HuH-7.5 (cell line): ENCODE measurements around the gene RANBP3.
"Not testable (repeated sequence)": the region's sequence is repeated elsewhere in the genome, so short reads cannot be mapped to it uniquely, and the experiment has no call there.

Source experiments
- DNase-seq: peaks from one replicate; pipeline ENCODE4 v3.0.0; 2011; ENCODE audit warnings: low spot score

The RANBP3 gene

GRCh38 chr19:6006070-6006446 lies 28.1 kb upstream of the RANBP3 start:
- not testable (repeated sequence) for DNase-seq

- DNase-seq = no peak
Measured at GRCh38 chr19:6005321-6006069, 27.6 kb upstream of the RANBP3 start.

DNA sequence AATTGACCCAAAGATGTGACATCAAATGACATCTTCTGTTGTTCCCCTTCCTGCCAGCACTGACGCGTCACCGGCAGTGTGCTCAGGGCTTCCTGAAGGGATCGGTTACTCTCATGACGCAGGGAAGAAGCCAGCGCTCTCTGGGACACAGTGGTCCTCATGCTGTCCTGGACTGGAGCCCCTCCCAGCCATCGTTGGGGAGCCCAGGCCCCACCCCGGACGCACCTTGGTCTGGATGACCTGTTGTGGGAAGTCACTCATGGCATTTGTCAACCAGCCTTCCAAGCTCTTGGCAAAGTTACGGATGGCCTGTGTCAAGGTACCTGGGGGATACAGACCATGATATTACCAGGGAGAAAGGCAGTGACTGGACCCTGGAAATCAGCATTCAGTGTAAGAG lies 26.0 kb upstream of the RANBP3 start:
- no peak for DNase-seq

GRCh38 chr19:6002591-6002990 lies 24.7 kb upstream of the RANBP3 start:
- DNase-seq = no peak

GRCh38 chr19:6000228-6000847 lies 22.4 kb upstream of the RANBP3 start:
- DNase-seq = no peak

GRCh38 chr19:5999693-6000092 lies 21.8 kb upstream of the RANBP3 start:
- no peak for DNase-seq

- no peak for DNase-seq
Measured at GRCh38 chr19:5997371-5997770, 19.4 kb upstream of the RANBP3 start.

- DNase-seq = no peak
Measured at GRCh38 chr19:5996623-5997320, 18.8 kb upstream of the RANBP3 start.

GRCh38 chr19:5996102-5996501 lies 18.2 kb upstream of the RANBP3 start:
- no peak for DNase-seq

DNA sequence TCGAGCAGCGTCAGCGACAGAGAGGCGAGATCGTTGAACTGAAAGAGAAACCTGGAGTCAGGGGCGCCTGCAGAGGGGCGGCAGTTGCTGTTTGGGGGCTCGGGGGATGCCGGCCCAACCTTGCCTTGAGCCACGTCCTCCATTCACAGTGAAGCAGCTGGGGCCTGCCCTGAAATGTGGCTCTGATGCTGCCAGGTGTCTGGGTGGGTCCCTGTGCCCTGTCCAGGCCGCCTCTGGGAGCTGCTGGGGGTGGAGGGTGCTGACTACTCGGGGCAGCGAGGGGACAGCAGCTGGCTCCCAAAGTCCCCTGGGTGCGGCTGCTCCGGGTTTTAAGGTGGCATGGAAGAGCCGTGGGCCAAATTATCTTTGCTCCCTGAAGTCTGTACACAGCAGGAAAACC lies 17.7 kb upstream of the RANBP3 start:
- no peak for DNase-seq

DNA sequence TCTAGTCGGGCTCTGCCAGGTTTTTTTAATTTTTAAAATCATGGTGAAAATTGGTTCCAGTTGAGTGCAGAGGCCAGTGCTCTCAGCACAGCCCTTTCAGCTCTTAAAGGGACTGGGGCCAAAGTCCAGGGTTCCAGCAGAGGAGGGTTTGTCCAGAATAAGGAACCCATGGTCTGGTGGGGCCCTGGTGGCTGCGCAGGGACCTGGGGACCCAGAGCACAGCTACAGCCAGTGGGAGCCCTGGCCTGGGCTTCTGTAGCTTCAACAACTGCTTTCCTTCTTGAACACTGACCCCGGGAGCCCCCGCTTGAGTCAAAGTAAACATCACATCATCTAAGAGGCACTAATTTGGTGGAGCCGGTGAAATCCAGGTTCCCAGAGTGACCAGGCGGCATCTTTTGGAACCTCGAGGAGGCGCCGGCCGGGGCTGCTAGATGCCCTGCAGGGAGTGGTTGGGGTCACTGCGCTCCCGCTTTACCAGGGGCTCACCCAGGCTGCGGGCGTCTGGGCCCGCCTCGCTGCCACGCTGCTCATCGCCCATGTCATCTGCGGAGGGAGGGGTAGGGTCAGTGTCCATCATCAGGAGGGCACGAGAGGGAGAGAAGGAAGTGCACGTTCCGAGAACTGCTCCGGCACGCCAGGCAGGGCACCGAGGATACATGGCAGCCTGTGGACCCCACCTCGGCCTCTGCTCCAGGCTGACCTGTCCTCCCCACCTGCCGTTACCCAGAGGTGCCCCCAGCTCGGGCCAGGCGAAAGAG lies 16.6 kb upstream of the RANBP3 start:
- no peak for DNase-seq

- no peak for DNase-seq
Measured at GRCh38 chr19:5993648-5994358, 15.9 kb upstream of the RANBP3 start.

DNA sequence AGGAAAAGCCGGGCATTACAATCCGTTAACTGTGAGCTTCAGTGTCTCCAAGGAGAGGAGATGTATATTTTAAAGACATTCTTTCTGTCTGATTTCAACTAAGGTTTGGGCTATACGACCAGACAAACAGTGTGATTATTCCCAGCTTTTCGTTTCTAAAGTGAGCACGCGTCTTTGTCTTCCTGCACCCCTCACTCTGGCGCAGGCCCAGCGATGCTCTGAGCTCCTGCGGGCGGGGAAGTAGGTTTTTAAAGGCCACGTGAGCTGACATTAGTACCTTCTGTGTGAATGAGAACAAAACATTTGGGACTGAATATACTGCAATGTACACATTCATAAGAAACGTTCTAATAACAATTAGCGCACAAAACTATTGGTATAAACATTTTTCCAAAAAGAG lies 15.3 kb upstream of the RANBP3 start:
- DNase-seq = no peak

DNA sequence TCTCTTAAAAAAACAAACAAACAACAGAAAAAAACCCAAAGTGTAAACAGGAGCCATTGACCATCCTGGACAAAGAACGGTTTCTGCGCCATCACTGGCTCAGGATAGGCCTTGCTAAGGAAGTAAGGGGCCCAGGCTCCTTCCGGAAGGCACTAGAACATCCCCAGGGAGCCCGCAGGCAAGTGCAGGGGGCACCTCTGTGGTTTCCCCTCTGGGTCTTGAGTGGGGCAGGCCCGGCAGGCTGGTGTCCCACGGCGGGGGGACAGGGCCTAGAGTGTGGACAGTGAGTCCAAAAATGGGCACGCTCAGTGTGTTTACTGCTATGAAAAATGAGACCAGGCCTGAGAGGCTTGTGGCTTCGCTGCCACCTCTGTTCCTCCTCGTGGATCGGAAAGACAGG lies 14.8 kb upstream of the RANBP3 start:
- DNase-seq = no peak

GRCh38 chr19:5991244-5991838 lies 13.4 kb upstream of the RANBP3 start:
- DNase-seq = no peak

GRCh38 chr19:5990289-5990797 lies 12.4 kb upstream of the RANBP3 start:
- DNase-seq = no peak

- no peak for DNase-seq
Measured at GRCh38 chr19:5989388-5990074, 11.6 kb upstream of the RANBP3 start.

DNA sequence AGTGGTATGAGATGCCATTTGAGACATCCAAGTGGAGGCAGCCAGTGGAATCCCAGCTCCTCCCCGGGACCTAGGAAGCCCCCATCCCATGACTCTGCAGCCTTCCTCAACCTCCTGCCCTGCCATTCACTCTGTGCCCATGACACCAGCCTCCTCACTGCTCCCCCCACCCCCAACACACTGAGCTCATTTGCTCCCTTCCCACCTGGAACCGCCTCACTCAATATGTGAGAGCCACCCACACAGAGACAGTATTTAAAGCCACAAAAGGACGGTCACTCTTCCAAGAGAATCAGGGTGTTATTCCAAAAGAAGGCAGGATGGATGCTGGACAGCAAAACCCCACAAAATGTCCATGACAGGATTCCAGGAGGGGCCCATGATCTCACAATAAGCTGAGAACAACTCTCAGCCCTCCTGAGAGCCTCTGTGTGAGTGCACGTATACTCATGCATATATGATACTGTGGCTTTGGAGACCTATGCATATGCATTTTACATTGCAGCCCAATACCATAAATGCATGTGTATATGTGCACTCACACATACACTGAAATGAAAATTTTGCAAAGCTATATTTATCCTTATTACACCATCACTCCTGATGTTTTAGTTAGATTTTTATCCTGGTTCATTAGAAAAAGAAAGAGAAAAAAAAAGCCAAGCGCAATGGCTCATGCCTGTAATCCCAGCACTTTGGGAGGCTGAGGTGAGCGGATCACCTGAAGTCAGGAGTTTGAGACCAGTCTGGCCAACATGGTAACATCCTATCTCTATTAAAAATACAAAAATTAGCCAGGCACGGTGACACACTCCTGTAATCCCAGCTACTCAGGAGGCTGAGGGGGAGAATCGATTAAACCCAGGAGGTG lies 10.8 kb upstream of the RANBP3 start:
- DNase-seq = no peak

DNA sequence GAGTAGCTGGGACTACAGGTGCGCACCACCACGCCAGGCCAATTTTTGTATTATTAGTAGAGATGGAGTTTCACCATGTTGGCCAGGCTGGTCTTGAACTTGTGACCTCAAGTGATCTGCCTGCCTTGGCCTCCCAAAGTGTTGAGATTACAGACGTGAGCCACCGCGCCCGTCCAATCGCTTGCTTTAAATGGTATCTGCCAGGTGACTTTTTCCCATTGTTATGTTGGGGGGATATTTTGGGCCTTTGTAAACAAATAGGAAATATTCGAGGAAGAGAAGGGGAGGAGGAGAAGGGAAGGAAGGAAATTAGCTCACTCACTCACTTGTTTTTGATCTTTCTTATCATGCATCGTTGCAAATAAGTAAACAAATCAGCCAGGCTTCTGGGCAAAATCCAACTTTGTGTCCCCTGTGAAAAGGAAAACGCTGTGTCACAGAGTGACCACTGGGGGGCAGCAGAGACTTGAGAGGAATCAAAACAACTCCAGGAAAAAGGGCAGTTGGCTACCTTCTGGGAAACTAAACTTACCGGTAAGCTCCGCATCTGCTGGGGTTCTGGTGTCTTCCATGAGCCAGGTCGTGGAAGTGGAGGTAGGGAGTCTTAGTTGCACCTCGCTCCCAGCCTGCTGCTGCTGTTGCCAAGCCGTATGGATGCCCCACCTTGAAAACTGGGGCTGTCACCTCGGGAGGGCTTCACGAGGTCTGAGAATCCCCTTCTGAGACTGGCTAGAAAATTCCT lies 9.3 kb upstream of the RANBP3 start:
- peak; percentile 90 for DNase-seq
